C1 segment of cervical spinal cord (tissue), 14 donors: ENCODE measurements around the gene ICE1.
"Not testable (repeated sequence)": the region's sequence is repeated elsewhere in the genome, so short reads cannot be mapped to it uniquely, and the experiment has no call there.

ENCODE experiments used
- DNase-seq, 14 donors: peaks; one replicate each; lab custom pipeline; 2025; lab: John Stamatoyannopoulos, UW

ICE1 gene

DNA sequence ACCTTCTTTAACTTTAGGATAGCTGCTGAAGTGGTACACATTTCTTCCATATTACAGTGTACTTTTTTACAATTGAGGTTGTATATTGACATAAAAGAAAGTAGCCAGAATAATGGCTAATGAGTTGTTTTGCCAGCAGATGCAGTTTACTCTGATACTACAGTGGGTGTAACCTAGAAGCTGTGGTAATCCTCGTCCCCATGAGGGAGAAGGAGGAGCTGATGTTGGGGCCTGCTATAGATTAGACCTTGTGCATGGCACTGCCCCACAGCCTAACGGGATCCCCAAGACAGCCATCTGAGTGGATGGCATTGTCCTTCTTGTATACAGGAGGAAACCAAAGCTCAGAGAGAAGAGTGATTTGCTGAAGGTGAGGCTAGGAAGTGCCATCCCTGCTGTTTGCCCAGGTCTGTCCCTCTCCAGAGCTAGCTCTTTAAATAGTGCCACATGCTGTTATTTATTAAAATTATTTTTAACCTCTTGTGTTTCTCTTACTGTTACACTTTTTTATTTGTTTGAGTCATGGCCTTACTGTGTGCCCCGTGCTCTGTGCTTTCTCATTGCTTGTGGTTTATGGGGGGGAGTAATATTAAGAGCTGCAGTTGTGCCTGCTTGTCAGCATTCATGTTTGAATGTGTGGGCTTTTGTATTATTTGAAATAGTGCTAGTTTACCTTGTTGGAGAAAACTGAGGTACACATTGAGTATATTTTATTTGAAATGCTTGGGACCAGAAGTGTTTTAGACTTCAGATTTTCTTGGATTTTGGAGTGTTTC is 65.3 kb downstream of the ICE1 start:
- DNase-seq, result no peak

DNA sequence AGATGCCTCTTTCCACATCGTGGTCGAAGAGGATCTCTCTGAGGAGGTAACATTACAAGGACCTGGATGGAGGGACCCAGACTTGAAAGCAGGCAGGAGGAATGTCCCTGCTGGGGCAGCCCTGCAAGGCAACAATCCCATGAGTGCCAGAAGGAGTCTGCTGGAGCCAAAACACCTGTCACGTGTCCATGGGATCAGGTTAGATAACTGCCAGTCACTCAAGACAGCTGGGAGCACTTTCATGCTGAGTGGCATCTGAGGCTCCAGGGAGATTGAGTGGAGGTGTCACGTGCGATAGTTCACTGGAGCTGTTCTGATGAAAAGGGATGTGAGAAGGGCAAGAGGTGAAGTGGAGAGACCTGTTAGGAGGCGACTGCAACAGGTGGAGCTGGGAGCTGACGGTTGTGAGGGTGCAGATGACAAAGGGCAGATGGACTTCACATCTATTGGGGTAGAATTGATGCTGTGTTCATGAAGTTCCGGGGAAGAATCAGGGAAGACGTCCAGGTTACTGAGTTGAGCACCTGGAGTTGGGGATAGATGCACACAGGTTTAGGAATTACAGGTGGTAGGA is 68.4 kb downstream of the ICE1 start:
- no peak for DNase-seq

GRCh38 chr5:5492087-5492933 is 69.8 kb downstream of the ICE1 start:
- peak in 2 of 14 donors; percentile 3 to 38 for DNase-seq

- not testable (repeated sequence) for DNase-seq
Observed at GRCh38 chr5:5492934-5493271, 70.4 kb downstream of the ICE1 start.

DNA sequence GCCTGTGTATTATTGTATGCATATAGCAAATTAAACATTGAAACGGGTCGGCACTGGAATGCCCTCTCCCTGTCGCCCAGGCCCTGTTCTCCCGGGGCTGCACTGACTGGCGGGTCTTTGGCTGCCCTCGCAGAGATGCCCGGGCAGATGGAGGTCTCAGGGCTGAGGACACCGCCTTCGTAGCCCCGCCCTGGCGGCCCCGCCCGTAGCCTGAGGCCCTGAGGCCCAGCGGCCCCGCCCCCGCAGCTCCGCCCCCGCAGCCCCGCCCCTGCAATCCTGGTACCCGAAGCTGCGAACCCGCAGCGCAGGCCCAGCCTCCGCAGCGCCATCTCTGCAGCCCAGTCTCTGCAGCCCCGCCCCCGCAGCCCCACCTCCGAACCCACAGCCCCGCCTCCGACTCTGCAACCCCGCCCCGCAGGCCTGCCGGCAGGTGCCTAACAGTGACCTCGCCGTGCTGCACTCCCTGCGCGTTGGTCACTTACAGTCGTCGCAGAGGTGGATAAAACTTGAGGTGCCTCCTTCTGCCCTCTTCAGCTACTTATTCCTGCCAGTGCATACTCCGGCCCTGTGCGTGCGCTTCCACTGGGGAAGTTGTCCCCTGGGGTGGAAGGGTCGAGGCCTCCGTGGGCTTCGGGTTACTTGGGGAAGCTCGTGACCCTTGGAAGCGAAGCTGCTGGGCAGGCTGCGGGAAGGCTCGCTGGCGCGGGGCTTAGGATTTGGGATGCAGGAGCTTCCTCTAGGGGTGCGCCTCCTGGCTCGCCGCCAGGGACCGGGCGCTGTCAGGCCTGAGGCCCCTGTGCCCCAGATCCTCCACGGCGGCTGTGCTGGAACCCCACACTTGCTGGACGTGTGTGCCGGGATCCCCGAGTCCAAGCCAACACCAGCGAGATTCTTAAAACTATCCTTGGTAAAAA is 72.3 kb downstream of the ICE1 start:
- peak in 9 of 14 donors; percentile 8 to 88 (median 26) for DNase-seq

DNA sequence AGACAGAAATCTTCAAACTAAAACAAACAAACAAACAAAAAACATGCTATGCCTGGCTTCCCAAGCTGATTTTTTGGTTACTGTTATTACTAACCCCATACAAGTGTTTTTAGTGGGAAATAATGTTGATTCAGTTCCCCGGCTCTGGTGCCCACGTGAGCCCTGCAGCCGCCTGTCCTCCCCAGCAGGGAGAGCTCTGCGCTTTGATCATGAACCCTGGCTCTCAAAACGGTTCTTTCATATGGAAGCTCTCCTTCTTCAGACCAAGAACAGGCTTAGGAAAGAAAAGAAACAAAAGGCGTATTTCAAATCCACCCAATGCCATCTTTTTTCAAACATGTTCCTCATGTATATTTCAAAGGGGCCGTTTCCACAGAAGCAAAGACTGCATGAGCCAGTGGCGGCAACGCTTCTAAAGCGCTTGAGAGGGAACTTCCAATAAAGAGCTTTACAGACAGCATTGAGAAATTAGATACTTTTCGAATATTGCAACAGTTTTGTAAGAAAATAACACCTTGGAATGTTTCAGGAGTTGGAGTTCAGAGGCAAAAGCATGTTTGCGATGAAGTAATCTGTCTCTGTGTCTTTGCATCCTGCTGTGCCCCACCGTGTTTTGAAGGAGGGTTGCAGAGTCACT is 74.8 kb downstream of the ICE1 start:
- DNase-seq, result peak in 11 of 14 donors; percentile 9 to 83 (median 29)

- no peak for DNase-seq
Observed at GRCh38 chr5:5499442-5499841, 77.0 kb downstream of the ICE1 start.

DNA sequence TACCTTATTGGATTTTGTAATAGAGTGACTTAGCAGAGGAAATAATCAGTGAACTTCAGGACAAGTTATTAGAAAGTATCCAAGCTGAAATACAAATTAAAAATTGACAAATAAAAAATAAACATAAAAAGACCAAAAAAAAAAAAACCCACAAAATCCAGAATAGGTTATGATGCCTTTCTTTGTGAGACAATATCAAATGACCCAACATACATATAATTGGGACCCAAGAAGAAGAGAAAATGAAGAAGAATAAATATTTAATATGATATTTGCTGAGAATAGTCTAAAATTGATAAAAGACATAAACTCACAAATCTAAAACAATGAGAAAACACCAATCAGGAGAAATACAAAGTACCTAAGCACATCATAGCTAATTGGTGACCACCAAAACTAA is 81.8 kb downstream of the ICE1 start:
- DNase-seq, result no peak

GRCh38 chr5:5505815-5506214 is 83.3 kb downstream of the ICE1 start:
- no peak for DNase-seq

DNA sequence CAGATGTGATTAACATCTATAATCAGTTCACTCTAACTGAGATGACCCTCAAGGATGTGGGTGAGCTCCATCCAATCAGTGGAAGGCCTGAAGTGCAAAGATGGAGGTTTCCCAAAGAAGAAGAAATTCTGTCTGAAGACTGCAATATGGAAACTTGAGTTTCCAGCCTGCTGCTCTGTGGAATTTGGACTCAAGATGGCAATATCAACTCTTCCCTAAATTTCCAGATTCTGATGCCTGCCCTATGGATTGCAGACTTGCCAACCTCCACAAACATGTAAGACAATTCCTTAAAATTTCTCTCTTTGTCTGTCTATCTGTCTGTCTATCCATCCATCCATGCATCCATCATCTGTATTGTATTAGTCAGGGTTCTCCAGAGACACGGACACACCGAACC is 85.9 kb downstream of the ICE1 start:
- DNase-seq, result no peak

DNA sequence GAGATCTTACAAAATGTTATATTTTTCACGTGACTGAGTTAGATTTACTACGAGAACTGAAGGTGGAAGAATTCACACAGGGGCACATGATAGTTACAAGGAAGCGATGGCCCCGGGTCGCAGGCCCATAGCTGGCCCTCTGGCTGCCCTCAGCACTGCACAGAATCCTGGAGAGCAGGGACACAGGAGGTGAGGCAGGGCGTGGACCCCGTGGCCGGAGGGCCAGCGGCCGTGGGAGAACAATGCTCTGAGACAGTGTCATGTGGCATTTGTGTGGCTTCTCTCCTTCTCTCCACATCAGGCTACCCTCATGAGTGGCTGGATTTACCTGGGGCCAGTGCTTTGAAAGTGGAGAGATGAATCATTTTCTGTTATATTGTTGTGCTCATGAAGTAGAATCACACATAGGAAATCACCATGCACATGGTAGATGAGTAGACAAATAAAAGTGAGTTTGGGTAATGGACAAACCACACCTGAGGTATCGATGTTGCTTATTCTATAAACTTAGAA is 89.5 kb downstream of the ICE1 start:
- DNase-seq, result no peak

DNA sequence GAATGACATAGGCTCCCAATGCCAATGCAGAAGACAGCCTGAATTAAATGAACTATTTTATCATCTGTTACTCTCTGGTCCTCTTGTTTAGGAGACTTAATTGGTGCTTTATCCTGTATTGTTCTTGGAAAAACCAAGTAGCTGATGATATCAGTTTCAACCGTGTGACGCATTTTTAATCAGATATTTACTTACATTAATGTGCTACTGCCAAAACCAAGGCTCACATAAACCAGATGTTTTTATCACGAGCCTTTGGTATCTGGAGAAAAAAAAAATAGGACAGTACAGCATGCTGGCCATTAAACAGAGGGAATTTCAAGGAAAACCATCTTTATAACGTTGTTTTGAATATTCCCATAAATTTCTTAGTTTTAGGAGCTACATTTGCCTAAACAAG is 90.1 kb downstream of the ICE1 start:
- no peak for DNase-seq

DNA sequence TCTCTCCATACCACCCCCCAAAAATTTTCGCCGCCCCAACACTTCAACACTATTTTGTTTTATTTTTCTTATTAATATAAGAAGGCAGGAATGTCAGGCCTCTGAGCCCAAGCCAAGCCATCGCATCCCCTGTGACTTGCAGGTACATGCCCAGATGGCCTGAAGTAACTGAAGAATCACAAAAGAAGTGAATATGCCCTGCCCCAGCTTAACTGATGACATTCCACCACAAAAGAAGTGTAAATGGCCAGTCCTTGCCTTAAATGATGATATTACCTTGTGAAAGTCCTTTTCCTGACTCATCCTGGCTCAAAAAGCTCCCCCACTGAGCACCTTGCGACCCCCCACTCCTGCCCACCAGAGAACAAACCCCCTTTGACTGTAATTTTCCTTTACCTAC is 98.1 kb downstream of the ICE1 start:
- DNase-seq, result not testable (repeated sequence)

DNA sequence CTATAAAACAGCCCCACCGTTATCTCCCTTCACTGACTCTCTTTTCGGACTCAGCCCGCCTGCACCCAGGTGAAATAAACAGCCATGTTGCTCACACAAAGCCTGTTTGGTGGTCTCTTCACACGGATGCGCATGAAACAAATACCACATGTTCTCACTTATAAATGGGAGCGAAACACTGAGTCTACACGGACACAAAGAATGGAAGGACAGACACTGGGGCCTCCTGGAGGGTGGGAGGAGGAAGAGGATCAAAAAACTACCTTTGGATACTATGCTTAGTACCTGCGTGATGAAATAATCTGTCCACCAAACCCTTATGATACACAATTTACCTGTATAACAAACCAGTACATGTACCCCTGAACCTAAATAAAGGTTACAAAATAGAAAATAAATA is 98.6 kb downstream of the ICE1 start:
- no peak for DNase-seq

DNA sequence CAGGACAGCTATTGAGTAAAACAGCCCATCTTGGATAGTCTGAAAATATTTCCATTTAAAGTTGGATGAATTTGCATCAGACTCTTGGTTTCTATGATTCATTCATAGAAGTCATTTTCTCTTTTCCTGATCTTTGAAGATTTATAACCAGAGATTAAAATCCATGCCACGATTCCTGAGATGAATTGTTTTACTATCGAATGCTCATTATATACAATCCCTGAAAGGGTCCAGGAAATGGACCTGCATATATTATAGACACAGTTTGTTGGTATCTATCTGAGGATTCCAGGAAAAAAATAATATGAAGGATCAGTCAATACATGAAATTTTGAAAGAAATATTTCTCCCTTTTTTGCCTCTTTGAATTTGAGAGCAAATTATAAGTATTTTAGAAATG is 99.0 kb downstream of the ICE1 start:
- DNase-seq, result no peak

GRCh38 chr5:5522336-5522735 is 99.9 kb downstream of the ICE1 start:
- DNase-seq, result no peak

GRCh38 chr5:5523066-5523505 is 100.6 kb downstream of the ICE1 start:
- DNase-seq, result no peak

GRCh38 chr5:5524327-5524726 is 101.8 kb downstream of the ICE1 start:
- DNase-seq, result no peak

DNA sequence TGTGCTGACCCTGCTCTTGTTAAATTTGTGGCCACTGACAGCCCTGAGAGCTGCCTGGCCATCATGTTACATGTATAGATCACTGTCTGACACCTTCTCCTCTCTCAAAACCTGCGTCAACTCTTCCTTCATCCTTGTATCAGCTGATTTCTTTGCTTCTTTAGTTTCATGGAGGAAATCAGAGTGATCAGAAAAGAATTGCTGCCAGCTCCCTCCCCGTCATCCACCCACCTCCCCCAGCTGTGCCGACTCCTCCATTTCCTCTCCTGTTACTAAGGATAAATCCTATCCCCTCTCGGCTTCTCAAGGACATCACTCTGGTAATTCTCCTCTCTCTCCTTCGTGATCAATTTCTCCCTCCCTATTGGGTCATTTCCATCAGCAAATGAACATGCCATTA is 108.9 kb downstream of the ICE1 start:
- DNase-seq, result no peak

DNA sequence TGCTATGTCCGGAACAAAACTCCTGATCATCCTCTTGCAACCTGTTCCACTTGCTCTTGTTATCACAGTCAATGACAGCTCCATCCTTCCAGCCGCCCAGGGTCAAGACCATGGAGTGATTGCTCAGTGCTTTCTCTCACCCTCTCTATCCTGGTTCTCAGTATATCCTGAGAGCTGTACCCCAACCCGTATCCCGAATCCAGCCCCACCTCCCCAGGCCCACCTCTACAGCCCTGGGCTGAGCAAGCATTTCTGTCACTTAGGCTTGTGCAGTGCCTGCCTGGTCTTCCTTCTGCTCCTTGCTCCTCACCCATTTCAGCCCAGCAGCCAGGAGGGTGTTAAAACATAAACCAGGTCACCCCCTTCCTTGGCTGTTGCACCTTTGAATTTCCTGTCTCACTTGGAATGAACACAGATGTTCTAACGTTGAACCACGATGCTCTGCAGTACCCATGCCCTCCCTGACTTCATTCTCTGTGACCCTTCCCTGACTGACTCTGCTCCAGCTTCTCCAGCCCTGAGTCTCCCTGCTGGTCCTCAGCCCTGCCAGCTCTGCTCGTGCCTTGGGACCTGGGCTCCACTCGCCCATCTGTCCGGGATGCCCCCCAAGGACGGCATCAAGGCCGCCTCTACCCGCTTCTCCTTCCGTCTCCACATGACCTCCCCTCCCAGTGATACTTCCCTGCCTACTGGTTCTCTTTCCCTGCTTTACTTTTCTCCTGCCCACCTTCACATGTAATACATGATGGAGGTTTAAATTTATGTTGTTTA is 110.0 kb downstream of the ICE1 start:
- DNase-seq, result no peak
